Hematopoietic multipotent progenitor cell (in vitro differentiated cells): ENCODE measurements around the gene GFRA4. TPM values are rescaled to one million over a fixed set of nuclear protein-coding genes. Genes with fewer than 3 reads are reported as not detected.

Experiments used
- DNase-seq, 3 donors: peaks; one replicate each; pipeline ENCODE4 v3.0.0-alpha.2; 2011 to 2015; ENCODE audit warnings: low read depth in 2 of 3, low spot score in 2 of 3
- total RNA-seq: library from RNA; depleted of rRNA; stranded (reverse); fragments of >200 nt; gene quantifications from one replicate; pipeline ENCODE4 v1.2.3, GENCODE V29; 2012

GFRA4 gene
- total RNA-seq, 1 donor = not detected

- peak in 1 of 3 donors; percentile 15 for DNase-seq
Observed at GRCh38 chr20:3696200-3696599, 33.0 kb upstream of the GFRA4 start.

DNA sequence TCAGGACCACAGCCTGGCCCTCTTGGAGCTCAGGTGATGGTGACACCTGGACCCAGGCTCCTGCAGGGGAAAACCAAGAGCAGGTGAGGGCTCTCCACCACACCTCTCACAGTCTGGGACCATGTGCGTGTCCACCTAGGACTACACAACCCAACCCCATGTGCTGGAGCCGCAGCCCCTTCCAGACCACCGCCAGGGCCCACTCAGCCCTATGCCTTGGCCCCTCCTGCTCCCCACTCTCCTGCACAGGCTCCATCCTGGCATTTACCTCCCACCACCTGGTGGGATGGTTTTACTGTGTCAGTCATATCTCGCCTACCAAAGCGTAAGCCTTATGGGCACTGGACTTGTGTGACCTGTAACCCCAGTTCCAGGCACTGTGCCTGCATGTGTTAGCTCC lies 31.7 kb upstream of the GFRA4 start:
- no peak for DNase-seq

GRCh38 chr20:3693376-3693775 lies 30.2 kb upstream of the GFRA4 start:
- DNase-seq = no peak

DNA sequence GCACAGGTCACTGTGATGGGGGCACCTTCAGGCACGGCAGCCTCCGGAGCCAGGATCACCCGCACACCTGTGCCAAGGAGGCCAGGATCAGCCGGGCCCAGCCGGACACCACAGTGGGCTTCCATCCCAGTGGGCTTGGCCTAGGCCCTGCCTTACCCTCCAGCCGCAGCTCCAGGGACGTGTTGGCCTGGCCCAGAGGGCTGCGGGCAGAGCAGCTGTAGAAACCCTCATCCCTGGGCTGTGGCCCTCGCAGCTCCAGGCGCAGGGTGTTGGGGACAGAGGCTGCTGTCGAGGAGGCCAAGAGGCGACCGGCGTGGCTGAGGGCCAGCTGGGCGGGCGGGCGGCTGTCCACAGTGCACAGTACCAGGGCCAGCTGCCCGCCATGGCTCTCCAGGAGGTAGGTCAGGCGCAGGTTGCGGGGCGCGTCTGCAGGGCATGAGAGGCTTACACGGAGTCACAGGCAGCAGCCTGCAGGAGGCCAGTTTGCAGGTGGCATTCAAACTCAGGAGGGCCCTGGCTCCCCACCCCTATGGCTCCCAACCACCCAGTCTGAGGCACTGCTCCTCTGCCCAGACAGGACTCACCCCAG lies 29.6 kb upstream of the GFRA4 start:
- DNase-seq = no peak

DNA sequence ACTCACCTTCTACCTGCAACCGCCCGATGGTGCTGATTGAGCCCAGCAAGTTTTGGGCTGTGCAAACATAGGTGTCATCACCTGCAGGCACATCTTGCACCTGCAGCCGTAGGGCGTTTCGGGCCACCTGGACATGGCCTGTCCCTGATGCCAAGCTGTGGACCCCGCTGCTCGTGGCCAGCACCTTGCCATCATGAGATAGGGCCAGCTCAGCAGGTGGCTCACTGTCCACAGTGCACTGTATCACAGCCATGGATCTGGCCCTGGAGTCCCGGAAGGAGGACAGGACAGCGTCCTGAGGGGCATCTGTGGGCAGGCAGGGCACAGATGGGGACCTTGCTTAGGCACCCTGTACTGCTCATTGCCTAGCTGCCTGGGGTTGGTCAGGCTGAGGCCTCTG lies 28.7 kb upstream of the GFRA4 start:
- DNase-seq = no peak

DNA sequence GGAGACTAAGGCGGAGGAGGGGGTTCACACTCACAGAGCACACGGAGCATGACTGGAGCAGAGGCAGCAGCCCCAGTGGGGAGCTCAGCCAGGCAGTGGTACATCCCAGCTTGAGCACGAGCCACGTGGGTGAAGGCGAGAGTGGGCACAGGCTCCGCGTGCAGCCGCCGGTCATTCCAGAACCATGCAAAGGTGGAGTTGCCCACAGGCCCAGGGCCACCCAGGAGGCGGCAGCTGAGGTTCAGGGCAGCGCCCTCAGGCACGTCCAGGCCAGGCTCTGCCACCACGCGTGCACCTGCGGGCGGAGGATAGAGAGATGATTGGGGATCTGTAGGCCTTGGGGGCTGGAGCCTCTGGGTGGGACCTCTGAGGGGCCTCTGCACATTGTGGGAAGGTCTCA lies 28.1 kb upstream of the GFRA4 start:
- DNase-seq = no peak

GRCh38 chr20:3690413-3690812 lies 27.2 kb upstream of the GFRA4 start:
- DNase-seq = no peak

- DNase-seq = no peak
Observed at GRCh38 chr20:3689978-3690377, 26.8 kb upstream of the GFRA4 start.

- no peak for DNase-seq
Observed at GRCh38 chr20:3687655-3688054, 24.5 kb upstream of the GFRA4 start.

DNA sequence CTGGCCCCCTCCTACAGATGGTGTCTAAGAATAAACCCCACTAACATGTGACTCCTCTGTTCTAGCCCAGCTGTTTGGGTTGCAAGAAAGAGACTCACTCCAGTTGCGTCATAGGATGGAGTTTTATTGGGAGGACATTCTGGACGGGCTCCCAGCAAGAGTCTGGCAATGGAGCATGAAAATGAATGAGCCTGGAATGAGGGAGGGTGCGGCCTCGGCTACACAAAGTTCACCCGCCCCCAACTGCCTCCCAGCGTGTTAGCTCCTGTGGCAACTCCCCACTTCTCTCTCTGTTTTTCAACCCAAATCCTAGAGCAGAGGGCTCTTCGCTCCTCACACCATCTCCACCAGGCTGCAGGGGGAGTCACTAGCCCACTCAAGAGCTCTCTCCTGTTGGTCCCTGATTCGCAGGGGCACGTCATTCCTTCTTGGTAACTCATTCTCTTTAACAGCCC lies 23.7 kb upstream of the GFRA4 start:
- no peak for DNase-seq

DNA sequence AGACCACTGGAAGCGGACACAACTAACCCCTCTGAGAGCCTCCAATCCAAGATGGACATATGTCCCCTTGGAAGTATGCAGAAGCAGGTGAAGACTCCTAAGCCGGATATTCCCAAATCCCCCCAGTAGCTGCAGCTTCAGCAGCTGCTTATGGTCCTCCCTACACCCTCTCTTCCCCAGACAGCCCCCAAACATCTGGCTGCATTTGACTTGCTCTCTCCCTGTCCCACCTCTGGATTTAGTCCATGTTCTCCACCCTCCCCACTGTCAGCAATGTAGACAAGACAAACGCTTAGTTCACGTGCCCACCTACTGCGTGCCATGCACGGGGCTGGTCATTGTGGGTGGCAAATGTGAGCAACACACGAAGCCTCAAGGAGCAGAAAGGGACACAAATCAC lies 23.2 kb upstream of the GFRA4 start:
- no peak for DNase-seq

- DNase-seq = no peak
Observed at GRCh38 chr20:3685341-3685740, 22.1 kb upstream of the GFRA4 start.

GRCh38 chr20:3681931-3682781 lies 19.0 kb upstream of the GFRA4 start, which contains the start of gene ADAM33:
Gene ADAM33, minus strand, starts transcription at chr20:3682010. Its CDS starts 6 bp downstream, at chr20:3682004.
- DNase-seq = no peak

DNA sequence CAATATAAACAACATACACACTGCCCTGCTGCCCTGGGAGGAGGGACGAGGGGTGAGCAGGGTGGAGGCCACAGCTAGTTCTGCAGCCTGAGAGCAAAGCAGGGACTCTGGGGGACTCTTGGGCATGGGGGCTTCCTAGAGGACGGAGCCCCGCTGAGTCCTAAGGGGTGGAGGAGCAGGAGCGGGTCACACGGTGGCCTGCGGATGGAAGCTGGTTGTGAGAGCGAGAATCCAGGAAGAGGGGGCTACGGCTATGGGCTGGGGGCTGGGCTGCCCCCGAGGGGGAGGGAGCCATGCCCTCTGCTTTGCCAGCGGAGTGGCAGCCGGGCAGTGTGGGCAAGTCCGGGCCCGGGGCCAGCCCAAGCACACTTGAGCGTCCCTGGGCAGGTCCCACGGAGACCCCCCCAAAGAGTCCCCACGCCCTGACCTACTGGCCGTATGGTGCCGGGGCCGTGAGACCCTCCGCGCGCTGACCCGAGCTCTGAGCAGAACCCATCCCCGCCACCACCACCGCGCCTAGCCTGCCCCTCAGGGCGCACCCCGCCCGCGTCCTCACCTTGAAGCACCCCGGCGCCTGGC lies 18.2 kb upstream of the GFRA4 start:
- DNase-seq = no peak

GRCh38 chr20:3680701-3681351 lies 17.6 kb upstream of the GFRA4 start:
- DNase-seq = no peak

DNA sequence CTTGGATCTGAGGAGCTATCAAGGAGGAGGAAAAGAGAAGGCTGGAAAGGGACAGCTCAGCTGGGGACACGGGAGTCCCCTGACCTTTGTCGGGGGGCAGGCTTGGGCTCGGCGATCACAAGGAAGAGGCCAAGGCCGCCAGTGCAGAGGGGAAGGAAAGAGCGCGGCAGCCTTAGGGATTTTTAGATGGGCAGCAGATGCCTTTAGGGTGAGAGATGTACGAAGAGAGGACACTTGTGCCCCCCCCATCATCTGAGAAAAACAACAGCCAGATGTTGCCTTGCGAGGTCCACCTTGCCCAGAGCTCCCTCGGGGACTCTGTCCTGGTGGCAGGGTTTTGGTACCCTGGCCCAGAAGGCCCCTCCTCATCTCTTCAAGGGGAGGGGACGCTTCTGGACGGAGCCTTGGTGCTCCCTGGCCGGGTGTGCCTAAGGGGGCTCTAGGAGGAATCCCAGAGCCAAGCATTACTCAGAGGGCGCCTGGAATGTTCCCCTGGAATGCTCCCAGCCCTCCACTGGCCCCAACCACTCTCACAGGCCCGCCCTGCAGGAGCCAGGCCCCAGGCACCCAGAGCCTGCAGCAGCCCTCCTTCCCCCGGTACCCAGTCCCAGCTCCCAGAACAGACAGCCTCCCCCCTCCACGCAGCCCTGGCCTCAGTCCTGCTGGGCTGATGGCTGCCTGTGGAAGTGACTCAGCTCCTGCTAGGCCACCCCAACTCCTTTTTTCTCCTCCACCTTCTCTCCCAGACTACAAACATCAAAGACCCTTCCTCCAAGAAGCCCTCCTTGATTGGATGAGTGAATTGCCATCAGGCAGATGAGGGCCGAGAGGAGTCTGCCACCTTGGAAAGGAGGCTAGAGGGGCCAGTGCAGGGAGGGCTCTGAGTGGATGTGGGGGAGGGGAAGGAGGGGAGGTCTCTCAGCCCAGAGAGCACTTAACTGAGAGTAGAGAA lies 16.8 kb upstream of the GFRA4 start:
- DNase-seq = no peak

DNA sequence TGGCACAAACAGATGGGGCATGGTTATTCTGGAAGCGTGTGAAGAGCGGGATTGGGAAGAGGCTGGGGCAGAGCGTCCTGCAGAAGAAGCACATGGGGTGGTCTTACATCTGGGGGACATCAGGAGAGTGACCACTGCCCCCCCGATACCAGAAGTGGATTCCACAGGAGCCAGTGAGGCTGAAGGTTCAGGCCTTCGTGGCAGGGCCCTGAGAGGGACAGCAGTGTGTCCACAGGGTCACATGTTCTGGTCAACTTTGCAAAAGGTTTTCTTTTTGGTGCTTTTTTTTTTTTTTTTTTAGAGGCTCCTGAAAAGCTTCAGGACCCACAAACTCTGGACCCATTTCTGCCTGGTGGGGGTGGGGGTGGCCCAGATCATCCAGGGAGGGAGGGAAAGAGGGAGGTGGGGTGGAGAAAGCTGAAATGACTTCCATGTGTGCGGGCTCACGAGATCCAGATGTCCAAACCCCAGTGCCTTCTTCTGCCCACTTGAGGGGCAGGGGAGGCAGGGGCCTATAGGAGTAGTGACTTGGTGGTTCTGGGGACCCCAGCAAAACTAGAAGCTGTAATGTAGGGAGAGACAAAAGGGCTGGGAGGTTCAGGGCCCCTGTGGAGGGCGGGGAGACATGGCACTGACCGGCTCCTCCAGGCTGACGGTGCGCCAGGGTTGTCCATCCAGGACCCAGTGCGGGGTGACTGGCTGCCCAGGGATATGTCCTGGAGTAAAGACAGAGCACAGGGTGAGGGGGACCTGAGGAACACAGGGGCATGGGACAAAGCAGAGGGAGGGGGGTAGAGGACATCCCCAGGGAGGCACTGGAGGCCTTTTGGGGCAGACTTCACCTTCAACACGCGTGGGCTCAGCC lies 15.9 kb upstream of the GFRA4 start:
- no peak for DNase-seq

DNA sequence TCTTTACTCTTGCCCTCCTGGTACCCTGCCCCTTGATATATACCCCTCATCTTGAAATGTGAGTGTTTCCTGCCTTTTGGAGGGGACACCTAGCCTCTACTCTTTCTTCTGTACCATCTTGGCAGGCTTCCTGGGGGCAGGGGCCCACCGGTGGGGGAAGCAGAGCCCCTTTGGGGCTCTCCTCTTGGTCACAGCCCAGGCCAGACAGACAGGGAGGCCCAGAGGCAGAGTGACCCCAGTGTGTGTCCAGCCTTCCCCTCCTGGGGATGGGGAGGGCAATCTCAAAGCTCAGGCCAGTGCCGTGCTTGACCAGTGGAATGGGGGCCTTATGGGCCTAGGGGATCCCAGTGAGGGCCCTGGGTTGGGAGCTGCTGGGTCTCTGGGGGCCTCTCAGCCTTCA lies 15.0 kb upstream of the GFRA4 start:
- DNase-seq = no peak

DNA sequence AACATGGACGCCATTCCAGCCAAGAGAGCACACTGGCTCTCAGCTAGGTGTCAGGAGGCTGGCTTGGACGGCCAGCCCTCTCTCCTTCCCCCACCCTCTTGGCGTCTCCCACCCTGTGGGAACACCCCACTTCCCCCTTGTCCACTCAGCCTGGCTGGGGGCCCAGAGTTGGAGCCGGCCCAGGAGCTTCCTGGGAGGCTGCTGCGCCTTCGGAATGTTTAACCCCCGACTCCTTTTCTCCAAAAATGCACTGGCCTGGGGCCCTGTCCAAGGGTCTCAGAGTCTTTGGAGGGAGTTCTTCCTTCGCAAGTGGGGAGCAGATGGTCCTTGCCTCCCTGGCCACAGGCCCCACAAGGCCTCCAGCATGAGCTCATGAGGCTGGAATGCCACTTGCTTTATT lies 14.5 kb upstream of the GFRA4 start:
- no peak for DNase-seq
